Stimulated activated CD4-positive, alpha-beta T cell treated with anti-CD3 and anti-CD28 coated beads, Interleukin-4, amount 100 ng/mL, for 4 hours (primary cell): ENCODE data around the gene CAPN7.
"Not testable (repeated sequence)": the region's sequence is repeated elsewhere in the genome, so short reads cannot be mapped to it uniquely, and the experiment has no call there.

Source experiments
- DNase-seq, 2 experiments: peaks; one replicate each; pipeline ENCODE4 v3.0.0-alpha.2; 2020

The CAPN7 gene

DNA sequence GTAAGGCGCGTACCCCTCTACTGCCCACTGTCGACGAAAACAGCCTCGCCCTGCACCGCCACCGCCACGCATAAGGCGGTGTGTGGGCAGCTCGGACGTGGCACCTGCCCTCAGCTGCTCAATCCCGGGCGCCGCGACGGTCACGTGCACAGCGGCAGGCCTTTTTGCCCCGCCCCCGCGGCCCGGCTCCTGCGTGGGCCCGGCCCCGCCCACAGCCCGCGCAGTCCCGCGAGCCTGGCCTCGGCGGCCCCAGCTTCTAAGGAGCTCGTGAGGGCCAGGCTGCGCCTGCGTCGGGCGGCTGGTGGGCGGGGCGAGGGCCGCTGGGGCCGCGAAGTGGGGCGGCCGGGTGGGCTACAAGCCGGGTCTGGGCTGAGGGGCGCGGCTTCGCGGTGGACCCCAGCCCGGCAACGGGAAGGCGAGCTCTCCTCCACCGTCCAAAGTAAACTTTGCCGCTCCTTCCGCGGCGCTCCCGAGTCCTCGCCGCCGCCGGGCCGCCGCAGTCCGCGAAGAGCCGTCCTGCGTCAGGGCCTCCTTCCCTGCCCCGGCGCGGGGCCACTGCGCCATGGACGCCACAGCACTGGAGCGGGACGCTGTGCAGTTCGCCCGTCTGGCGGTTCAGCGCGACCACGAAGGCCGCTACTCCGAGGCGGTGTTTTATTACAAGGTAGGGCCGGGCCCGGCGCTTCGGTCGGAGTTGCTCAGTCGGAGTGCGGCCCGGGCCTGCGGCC is at the start of gene CAPN7:
TSS of gene CAPN7 (plus strand) at position 313 of the 728 bp plus-strand sequence. CDS start at position 563, 250 bp downstream.
- peak; percentile 92 to 95 for DNase-seq

DNA sequence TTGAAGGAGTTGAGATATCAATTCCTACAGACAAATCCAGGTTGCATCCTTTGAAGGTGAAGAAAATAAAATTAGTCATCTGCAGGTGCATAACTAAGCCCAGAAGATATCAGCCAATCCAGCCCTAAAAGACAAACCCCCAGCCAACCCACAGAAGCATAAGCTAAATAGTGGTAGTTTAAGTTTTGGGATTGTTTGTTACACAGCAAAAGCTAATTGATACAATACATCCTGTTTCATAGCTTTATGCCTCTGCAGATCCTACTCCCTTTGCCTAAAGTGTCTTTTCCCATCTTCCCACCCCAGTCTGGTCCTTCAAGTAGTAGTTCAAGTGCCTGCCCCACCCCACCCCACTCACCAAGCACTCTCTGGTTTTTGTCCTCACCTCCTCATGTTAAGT is 48.6 kb upstream of the CAPN7 start:
- no peak for DNase-seq

DNA sequence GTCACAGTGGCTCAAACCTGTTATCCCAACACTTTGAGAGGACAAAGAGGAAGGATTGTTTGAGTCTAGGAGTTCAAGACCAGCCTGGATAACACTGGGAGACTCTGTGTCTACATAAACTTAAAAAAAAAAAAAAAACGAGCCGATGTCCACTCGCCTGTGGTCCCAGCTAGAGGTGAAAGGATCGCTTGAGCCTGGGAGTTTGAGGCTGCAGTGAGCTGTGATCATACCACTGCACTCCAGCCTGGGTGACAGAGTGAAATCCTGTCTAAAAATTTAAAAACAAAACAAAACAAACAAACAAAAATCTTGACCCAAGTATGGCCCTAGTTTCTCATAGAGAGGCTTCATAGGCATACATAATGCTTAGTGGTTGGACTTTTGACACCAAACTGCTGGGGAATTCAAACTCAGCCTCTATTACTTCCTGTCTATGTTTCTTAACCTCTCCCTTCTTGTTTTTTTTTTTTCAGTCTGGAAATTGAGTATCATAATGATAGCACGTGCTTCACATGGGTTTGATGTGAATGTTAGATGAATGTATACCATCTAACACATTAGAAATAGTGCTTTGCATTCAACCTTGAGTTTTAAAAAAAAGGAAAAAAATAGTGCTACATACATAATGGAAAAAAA is 46.4 kb upstream of the CAPN7 start:
- DNase-seq = no peak

DNA sequence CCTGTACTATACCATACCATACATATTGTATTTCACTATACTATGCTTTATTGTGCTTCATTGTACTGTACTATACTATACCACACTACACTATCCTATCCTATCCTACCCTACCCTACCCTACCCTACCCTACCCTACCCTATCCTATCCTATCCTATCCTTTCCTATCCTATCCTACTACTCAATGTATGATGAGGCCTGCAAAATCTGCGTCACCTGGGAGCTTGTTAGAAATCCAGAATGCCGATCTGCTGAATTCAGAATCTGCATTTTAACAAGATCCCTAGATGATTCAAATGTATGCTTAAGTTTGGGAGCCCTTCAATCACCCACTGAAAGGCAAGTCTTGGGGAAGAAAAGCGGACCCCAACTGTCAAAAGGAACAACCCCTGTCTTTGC is 45.4 kb upstream of the CAPN7 start:
- no peak for DNase-seq

DNA sequence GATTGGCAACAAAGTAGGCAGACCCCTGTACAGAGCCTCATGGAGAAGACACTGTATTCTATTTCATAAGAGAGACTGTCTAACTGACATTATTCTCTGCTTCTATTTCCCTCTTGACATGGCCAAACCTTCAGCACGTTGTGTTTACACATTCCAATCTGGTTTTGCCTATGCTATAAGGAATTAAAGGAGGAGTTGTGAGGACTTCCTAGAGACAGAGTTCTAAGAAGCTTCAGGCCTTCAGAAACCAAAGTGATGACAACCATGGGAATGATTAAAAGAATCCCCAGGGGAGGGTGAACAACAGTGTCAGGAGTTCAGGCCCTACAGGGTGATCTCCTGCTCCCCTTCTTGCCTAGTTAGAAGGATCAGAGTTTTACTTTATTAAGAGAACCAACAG is 44.9 kb upstream of the CAPN7 start:
- DNase-seq = no peak

DNA sequence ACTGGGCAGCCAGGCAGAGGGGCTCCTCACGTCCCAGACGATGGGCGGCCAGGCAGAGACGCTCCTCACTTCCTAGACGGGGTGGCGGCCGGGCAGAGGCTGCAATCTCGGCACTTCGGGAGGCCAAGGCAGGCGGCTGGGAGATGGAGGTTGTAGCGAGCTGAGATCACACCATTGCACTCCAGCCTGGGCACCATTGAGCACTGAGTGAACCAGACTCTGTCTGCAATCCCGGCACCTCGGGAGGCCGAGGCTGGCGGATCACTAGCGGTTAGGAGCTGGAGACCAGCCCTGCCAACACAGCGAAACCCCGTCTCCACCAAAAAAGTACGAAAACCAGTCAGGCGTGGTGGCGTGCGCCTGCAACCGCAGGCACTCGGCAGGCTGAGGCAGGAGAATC is 42.4 kb upstream of the CAPN7 start:
- DNase-seq = not testable (repeated sequence)

DNA sequence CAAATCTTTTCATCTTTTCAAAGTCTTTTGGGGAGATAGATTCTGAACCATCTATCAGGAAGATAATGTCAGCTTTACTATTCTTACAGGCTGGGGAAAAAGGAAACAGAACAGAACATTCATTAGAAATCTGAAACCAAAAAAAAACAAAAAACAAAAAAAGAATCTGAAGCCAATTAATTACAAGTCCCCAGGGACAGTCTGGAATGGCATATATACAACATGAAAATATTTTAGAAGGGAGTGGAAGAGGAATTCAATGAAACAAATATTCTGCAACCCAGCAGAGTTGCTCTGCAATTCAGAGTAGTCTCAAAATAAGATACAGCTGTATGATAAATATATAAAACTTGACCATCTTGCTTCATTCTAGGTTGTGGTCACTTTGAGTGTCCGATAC is 41.7 kb upstream of the CAPN7 start:
- DNase-seq = no peak

DNA sequence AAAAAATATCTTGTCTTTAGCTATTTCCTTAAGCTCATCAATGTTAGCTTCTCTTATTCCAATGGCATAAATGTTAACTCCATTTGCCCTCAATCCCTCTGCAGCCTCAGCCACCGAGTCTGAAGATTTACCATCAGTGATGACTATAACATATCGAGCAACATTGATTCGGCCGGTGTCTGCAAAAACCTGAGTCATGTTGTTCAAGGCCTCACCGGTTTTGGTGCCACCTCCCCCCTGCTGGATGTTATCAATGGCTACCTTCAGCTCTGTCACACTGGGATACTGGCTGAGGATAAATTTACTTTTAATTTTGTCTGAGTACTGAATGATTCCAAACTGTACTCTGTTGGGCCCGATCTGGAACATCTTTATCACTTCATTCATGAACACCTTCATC is 41.0 kb upstream of the CAPN7 start:
- DNase-seq = no peak

DNA sequence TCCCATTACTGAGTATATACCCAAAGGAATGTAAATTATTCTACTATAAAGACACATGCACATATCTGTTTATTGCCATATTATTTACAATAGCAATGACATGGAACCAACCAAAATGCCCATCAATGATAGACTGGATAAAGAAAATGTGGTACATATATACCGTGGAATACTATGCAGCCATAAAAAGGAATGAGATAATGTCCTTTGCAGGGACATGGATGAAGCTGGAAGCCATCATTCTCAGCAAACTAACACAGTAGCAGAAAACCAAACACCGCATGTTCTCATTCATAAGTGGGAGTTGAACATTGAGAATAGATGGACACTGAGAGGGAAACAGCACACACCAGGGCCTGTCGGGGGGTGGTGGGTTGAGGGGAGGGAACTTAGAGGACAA is 39.7 kb upstream of the CAPN7 start:
- DNase-seq = not testable (repeated sequence)

DNA sequence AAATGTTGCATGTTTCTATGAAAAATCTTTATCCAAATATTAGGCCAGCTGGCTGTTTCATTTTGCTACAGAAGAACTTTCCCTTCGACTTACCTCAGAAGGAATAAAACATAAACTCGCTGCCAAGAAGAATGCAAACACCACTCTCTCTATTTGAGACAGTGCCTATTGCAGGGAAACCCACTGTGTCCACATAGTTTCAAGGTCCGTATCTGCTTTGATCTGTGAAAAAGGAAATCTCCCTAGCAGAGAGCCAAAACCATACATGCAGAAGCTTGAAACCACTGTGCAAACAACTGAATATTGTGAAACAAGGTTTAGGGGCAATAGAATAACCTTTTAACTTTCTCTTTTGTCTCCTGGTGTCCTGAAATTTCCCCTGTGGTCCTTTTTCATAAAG is 35.0 kb upstream of the CAPN7 start:
- DNase-seq = no peak

DNA sequence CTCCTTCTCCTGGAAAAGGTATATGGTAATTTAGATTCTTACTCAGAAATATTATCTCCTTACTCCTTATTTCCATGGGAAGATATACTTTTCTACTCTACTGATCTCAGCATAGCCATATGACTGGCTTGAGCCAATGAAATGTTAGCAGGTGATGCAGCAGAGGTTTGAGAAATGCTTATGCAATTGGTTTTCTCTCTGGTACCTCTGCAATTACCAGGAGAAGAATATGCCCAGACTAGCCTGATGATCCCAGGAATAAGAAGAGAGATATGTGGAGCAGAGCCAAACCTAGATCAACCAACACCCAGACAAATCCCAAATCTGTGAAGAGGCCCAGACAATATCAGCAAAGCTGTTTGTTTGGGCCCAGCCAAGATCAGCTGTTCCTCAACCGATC is 33.2 kb upstream of the CAPN7 start:
- no peak for DNase-seq

DNA sequence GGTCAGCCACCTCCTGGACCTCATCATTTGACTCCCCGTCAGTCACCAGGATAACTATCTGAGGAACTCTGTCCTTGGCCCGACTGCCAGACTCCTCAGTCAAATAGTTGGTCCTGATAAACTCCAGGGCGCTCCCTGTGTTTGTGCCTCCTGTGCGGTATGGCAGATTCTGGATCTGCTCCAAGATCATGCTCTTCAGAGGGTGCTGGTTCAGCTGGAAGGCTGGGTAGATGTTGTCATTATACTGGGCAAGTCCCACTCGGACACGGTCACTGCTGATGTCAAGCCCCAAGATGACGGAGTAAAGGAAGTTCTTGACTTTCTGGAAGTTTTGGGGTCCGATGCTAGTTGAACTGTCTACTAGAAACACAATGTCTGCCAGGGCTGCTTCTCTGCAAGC is 31.1 kb upstream of the CAPN7 start:
- no peak for DNase-seq

DNA sequence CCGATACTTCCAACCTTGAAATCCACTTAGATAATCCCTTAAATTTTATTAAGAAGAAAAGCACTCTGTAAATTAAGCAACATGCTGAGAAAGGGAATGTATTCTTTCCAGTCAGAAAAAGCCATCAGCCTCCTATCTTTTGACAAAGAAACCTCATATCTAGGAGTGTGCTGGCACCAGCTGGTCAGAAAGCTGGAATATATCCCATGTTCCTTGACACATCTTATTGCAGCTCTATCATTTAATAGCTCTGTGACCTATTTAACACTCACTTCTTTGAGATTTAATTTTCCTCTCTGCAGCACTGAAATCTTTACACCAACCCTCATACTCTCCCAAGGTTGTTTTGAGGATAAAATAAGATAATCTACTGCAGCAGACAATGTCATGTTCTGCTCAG is 30.4 kb upstream of the CAPN7 start:
- DNase-seq = no peak

DNA sequence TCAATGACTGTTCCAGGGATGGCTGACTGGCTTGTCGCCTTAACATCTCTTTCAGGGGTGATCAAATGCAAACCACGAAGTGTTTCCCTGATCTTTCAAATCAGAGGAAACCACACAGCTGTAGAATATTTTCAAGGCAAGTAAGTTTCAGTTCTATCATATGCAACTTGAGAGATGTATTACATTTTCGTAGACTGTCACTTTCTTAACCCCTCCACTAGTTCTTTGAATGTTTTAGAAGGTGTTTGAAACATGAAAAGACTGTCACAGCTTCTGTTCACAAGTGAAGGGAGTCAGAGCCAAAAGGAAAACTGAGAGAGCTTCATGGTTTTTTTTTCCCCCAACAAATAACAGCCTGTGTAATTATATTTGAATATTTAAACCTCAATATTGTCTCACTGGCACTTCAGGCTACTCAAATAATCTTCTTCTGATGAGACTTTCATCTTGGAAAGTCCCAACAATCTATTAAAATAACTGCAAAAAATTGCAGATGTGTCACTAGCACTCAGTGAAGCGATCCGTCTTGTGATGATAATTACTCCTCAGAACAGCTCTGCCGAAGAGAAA is 25.9 kb upstream of the CAPN7 start:
- no peak for DNase-seq

DNA sequence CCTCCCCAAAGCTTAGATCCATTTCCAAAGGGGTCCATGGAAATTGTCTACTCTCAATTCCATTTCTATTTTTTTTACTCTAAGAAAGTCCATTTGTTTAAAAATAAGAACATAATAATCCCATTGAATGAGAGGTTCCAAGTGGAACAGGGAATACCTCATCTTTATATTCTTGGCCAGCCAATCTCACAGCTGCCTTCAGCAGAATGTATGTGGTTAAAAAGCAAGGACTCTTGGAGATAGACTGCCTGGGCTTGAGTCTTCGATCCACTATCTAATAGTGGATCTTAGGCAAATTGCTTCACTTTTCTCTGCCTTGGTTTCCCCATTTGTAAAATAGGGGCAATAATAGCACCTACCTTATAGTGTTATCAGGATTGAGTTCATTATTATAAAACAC is 24.5 kb upstream of the CAPN7 start:
- DNase-seq = no peak

DNA sequence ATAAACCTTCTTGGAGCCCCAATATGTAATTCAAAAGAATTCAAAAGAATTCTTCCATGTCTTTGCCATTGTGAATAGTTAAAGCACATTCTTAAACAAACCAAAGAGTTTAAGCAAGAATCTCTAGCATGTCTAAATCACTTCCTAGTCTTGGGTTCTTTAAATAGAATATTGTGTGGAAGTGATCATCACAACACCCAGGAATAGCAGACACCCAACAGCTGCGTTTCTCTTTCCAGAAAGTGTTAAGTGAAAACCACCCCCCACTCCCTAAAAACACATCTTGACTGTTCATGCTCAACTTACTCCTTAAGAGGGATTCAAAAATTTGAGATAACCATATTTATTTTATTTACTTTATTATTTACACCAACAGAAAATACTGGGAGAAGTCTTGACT is 24.1 kb upstream of the CAPN7 start:
- no peak for DNase-seq

DNA sequence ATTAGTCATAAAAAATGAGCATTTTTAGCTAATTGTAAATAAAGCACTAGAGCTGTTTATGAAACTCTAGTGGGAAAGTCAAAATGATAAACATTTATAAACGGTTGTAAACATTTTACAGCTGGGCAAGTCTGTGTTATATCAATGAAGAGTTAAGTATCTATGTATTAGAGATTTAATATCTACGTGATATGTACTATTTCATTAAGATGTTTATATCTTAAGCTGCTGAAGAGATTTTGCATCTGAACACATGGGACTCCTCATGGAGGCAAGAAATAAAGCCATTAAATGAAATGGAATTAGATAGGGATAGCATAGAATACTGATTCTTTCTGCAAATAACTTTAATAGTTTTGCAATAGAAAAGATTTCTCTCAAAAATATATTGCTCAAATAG is 23.0 kb upstream of the CAPN7 start:
- no peak for DNase-seq

DNA sequence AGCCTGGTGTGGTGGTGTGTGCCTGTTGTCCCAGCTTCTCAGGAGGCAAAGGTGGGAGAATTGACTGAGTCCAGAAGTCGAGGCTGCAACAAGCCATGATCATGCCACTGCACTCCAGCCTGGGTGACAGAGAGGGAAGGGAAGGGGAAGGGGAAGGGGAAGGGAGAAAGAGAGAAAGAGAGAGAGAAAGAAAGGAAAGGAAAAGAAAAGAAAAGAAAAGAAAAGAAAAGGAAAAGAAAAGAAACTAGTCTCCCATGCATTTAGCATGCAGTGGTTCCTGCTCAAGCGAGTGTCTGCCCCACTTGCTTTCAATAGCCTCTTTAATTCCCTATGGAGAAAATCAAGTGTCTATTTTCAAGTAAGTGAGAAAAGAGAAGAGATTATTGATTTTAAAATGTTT is 20.6 kb upstream of the CAPN7 start:
- DNase-seq = no peak

DNA sequence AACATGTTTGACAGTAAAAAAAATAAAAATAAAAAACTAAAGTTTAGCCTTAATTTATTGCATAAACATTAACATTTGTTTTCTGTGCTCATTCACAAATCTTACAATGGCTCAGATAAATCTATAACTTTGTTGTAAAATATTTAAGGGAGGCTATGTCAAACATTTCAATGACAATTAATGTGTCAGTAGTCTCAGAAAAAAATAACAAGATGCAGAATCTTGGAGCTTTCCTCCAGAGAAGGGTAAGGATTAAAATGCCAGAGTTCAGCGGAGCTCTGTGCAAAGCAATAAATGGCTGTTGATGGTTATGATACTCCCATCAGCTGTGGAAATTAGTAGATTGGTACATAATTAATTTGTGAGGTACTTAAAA is 20.0 kb upstream of the CAPN7 start:
- DNase-seq = no peak

DNA sequence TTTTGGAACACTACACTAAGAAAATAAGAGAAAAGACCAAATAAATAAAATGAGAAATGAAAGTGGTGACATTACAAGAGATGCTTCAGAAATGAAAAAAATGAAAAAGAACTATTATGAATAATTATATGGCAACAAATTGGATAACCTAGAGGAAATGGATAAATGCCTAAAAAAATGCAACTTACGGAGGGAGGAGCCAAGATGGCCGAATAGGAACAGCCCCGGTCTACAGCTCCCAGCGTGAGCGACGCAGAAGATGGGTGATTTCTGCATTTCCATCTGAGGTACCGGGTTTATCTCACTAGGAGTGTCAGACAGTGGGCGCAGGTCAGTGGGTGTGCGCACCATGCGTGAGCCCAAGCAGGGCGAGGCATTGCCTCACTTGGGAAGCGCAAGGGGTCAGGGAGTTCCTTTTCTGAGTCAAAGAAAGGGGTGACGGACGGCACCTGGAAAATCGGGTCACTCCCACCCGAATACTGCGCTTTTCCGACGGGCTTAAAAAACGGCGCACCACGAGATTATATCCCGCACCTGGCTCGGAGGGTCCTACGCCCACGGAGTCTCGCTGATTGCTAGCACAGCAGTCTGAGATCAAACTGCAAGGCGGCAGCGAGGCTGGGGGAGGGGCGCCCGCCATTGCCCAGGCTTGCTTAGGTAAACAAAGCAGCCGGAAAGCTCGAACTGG is 19.4 kb upstream of the CAPN7 start:
- not testable (repeated sequence) for DNase-seq

DNA sequence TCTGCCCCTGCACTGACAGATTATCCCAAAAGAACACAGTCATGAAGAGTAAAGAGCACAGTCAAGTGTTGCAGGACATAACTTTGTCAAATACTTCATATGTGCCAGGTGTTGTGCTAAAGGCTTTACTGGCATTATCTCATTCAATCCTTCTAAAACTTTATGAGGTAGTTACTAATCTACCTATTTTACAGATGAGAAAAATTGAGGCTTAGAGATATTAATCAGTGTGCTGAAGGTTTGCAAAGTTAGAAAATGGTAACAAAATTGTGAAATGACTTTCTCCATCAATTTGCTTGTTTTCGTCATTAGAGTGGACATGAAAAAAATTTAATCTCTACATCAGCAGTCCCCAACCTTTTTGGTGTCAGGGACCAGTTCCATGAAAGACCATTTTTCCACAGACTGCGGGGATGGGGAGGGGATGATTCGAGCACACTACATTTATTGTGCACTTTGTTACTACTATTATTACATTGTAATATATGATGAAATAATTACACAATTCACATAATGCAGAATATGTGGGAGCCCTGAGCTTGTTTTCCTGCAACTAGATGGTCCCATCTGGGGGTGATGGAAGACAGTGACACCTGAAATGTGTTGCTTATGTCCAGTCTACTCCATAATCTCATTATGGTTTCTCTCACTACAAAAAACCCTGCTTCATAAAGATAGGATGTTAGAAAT is 8.6 kb upstream of the CAPN7 start:
- DNase-seq = no peak

DNA sequence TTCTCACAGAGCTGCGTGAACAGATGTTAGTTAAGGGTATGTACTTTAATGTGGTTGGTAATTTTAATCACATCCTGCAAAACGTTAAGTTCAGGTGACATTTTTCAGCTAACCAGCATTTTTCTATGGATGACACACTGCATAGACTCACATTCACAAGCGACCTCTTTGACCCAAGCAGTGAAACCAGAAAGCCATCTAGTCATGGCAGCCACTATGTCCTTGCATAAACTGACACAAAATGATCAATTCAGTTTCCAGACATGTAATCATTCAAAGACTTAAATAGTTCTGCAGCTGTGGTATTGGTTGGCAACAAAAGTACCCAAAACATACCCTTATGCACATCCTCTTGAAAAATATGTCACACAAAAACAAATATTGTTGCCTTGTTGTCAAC is 7.4 kb upstream of the CAPN7 start:
- no peak for DNase-seq

DNA sequence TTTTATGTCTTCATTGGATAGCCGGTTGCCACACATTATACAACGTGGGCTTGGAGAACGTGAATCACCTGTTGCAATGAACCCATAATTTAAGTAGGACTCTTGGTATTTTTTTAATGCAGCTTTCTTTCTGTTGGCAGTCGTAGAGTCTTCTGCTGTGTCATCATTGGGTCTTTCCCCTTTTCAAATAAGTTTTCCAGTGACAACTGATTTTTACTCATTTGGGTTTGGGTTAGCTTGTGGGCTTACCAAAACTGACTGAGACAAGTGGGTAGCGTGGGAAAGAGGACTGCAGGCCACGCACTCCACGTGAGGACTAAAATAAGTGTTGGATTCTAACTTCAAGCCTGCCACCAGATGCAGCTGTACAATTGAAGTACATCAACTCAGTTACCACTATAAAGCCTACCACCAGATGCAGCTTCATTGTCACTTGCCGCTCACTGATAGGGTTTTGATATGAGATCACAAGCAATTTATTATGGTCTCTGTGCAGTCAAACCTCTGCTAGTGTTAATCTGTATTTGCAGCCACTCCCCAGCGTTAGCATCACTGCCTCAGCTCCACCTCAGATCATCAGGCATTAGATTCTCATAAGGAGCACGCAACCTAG is 6.4 kb upstream of the CAPN7 start:
- DNase-seq = no peak
